Gastroesophageal sphincter (tissue), 4 donors: ENCODE data around the gene ITGA7. TPM values are rescaled to one million over a fixed set of nuclear protein-coding genes. Genes with fewer than 3 reads are reported as not detected.

ENCODE experiments used
- ATAC-seq: fragments of 150-250 bp; one replicate; pipeline ENCODE4 v1.9.1; 2016; ENCODE audit warnings: mild to moderate bottlenecking, moderate library complexity
- H3K27ac ChIP-seq, 4 donors: fragments of 200-600 bp; sonication (generic) in 3 of 4; 1 replicate in 3 of 4; 2 replicates in 1 of 4; pipeline ENCODE4 v1.5.1; 2016 to 2019
- H3K27me3 ChIP-seq: fragments of 200-600 bp; sonication (generic); one replicate; pipeline ENCODE4 v1.5.1; 2019
- H3K36me3 ChIP-seq, 2 donors: fragments of 200-600 bp; sonication (generic); one replicate each; pipeline ENCODE4 v1.5.1; 2019; ENCODE audit warnings: control low read depth in 1 of 2
- H3K4me1 ChIP-seq, 3 donors: fragments of 200-600 bp; sonication (generic); 1 replicate in 2 of 3; 2 replicates in 1 of 3; pipeline ENCODE4 v1.5.1; 2016 to 2019; ENCODE audit warnings: control low read depth in 2 of 3
- H3K4me3 ChIP-seq, 2 donors: fragments of 200-600 bp; sonication (generic); one replicate each; pipeline ENCODE4 v1.5.1; 2019; ENCODE audit warnings: mild to moderate bottlenecking in 1 of 2, moderate library complexity in 1 of 2
- H3K9me3 ChIP-seq, 3 donors: fragments of 200-600 bp; sonication (generic); one replicate each; pipeline ENCODE4 v1.5.1; 2017 to 2019; ENCODE audit warnings: control low read depth in 2 of 3
- EP300 ChIP-seq: sonication (generic); formaldehyde crosslinking; IDR thresholded peaks from one replicate; pipeline ENCODE4 v1.6.1; 2017; ENCODE audit warnings: antibody characterized with exemption, mild to moderate bottlenecking
- POLR2A ChIP-seq, 2 donors: fragments of 450-650 bp; IDR thresholded peaks; one replicate each; pipeline ENCODE4 v1.6.1; 2017; ENCODE audit warnings: antibody characterized with exemption in 2 of 2, mild to moderate bottlenecking in 2 of 2, moderate library complexity in 1 of 2
- POLR2AphosphoS5 ChIP-seq: sonication (generic); formaldehyde crosslinking; IDR thresholded peaks from one replicate; pipeline ENCODE4 v1.6.1; 2017; ENCODE audit warnings: antibody characterized with exemption
- WGBS, 2 donors: methylation state at CpG; one replicate each; pipeline ENCODE4 v1.1.5; 2018; ENCODE audit warnings: low coverage in 1 of 2; 5-methylcytosine and 5-hydroxymethylcytosine counted together
- total RNA-seq, 4 donors: library from RNA; depleted of rRNA; stranded (reverse); fragments of >200 nt; gene quantifications; one replicate each; pipeline ENCODE4 v1.1.0, GENCODE V29; 2016
- TF ChIP-seq, protein P1 (sequence below), 4 experiments: fragments of 200-600 bp in 2 of 4; fragments of 450-650 bp in 2 of 4; sonication (generic) in 1 of 4; IDR thresholded peaks; one replicate each; pipeline ENCODE4 v1.5.1; 2017 to 2019; ENCODE audit warnings: antibody characterized with exemption in 4 of 4, mild to moderate bottlenecking in 2 of 4, moderate library complexity in 2 of 4

ITGA7 gene
- total RNA-seq, 4 donors from 2014 or later = 143 to 260 (median 182) TPM

DNA sequence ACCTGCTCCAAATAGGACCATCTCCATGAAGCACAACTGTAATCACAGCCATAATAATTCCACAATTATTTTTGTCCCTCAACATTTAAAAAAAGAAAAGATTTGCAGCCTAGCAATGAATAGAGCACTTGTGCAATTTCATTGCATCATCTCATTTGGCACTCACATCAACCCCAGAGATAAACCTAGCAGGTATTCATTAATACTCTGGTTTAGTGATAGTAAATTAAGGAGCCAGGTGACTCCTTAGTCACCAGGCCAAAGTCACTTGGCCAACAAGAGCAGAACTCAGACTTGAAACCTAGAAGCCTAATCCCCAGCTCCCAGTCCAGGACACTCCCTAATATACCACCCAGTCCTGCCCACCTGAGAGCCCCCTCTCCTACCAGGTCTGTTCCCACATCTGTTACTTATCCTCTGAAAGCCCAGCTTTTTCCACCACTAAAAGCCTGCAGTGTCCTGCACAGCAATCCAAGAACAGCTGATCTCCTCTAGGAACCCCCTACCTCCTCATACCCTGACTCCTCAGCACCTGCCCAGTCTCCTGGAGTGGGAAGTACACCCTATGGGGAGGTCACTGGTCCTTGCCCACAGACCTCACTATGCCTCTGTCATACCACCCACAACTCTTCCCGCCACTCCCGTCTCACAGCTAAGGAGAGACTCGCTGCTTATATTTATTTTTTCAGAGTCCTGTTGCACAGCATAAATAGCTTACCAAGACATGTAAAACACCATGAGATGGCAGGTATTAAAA, 48.9 kb downstream of the ITGA7 start:
- WGBS, 2 donors = 20% methylated on average over 2 of the region's 3 CpGs; no CpG with 5 or more reads in 1 of the 2 donors
- no peak for TF ChIP-seq POLR2AphosphoS5
- no peak for TF ChIP-seq EP300
- TF ChIP-seq, protein P1, sequence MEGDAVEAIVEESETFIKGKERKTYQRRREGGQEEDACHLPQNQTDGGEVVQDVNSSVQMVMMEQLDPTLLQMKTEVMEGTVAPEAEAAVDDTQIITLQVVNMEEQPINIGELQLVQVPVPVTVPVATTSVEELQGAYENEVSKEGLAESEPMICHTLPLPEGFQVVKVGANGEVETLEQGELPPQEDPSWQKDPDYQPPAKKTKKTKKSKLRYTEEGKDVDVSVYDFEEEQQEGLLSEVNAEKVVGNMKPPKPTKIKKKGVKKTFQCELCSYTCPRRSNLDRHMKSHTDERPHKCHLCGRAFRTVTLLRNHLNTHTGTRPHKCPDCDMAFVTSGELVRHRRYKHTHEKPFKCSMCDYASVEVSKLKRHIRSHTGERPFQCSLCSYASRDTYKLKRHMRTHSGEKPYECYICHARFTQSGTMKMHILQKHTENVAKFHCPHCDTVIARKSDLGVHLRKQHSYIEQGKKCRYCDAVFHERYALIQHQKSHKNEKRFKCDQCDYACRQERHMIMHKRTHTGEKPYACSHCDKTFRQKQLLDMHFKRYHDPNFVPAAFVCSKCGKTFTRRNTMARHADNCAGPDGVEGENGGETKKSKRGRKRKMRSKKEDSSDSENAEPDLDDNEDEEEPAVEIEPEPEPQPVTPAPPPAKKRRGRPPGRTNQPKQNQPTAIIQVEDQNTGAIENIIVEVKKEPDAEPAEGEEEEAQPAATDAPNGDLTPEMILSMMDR (IDR thresholded peaks at IDR 0.05) = no peak
- no peak for TF ChIP-seq POLR2A (IDR thresholded peaks at IDR 0.05)
- peaks cover 0 to 12% (median 0%) of the 10 kb centered on the region in 3 donors for H3K4me1 ChIP-seq
- no peaks in the 10 kb centered on the region for H3K9me3 ChIP-seq
- no peaks in the 10 kb centered on the region for H3K36me3 ChIP-seq
- H3K27ac ChIP-seq = peak overlapping the region; percentile 53 to 83 (median 70)
- no peak for ATAC-seq
- H3K4me3 ChIP-seq = no peak overlapping the region
- H3K27me3 ChIP-seq = no peaks in the 10 kb centered on the region

DNA sequence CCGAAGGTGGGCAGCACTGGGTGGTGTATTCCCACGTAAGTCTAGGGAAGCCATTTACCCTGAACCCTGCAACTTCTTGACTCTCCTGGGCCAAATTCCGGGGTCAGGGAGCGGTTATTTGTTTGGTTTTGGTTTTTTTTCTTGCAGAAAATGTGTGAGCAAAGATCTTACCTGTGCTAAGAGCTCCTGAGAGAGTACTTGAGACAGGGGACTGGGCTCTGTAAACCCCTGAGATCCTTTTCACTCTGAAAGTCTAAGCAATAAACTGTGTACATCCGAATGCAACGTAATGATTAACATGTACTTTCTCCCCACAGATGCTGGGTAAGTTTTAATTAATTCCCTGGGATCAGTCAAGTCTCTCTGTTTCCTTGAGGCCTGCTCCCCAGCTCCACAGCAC, 49.5 kb downstream of the ITGA7 start:
- Histone ChIP-seq H3K36me3 (no peaks in the 10 kb centered on the region), H3K27me3 (no peaks in the 10 kb centered on the region), H3K9me3 (no peaks in the 10 kb centered on the region), H3K4me3 (no peak overlapping the region), H3K27ac (peak overlapping the region in 1 of 4 donors; percentile 83), H3K4me1 (peaks cover 0 to 12% (median 0%) of the 10 kb centered on the region in 3 donors)
- TF ChIP-seq POLR2A (IDR thresholded peaks at IDR 0.05) (no peak), EP300 (no peak), POLR2AphosphoS5 (no peak)
- TF ChIP-seq, protein P1 (IDR thresholded peaks at IDR 0.05) = no peak
- no peak for ATAC-seq
- 67 to 87% methylated on average over 2 to 6 of the region's 6 CpGs for WGBS, 2 donors

DNA sequence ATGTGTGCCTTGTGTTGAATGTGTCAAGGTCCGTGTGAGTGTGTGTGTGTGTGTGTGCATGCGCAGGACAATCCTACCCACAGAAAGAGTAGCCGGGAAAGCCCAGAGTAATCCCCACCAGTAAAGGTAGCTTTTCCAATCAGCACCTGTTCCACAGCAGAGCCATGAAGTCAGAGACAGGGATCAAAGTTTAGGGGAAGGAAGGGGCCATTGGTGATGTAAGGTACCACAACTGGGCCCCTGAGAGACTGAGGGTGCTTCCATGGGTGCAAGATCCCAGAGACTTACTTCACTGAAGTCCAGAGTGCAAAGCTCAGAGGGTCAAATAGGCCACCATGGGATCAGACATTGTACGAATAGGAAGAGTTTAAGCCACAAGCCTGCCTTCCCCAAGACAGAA, 50.5 kb downstream of the ITGA7 start:
- no peak overlapping the region for H3K4me3 ChIP-seq
- H3K9me3 ChIP-seq = no peaks in the 10 kb centered on the region
- TF ChIP-seq POLR2AphosphoS5 (no peak), EP300 (no peak), POLR2A (IDR thresholded peaks at IDR 0.05) (no peak)
- TF ChIP-seq, protein P1 (IDR thresholded peaks at IDR 0.05) = no peak
- H3K27me3 ChIP-seq = no peaks in the 10 kb centered on the region
- WGBS, 2 donors = 58 to 93% methylated on average over 3 to 4 of the region's 4 CpGs
- H3K4me1 ChIP-seq = peaks cover 0 to 12% (median 0%) of the 10 kb centered on the region in 3 donors
- no peaks in the 10 kb centered on the region for H3K36me3 ChIP-seq
- no peak overlapping the region for H3K27ac ChIP-seq
- no peak for ATAC-seq

DNA sequence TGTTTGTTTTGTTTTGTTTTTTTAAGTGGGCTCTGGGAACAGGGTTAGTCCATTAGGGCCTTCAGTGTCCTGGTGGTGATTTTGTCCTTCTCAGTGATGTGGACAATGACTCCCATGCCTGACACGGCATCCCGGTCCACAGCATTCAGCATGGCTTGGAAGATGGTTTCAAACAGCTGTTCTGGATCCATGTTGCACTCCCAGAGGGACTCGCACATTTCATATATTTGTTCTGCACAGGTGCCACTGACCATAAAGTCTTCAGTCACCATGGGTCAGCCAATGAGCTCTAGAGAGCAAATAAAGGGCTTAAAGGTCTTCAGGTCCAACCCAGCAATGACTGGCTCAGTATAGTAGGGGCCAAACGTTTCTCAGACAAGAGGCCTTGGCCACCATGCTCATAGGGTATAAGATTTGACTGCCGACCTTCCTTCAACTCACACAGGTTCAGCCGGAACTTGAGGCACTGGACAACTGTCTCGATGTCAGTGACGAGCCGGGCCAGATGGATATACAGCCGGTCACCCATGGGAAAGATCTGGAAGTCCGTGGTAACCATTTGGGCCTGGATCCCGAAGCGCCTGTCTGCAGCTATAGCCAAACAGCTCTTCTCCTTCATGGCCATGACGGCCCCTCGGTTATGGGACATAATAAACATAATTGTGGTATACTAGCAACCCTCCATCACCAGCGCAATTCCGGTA, 53.0 kb downstream of the ITGA7 start:
- H3K4me1 ChIP-seq = peaks cover 0 to 10% (median 0%) of the 10 kb centered on the region in 3 donors
- no peaks in the 10 kb centered on the region for H3K27me3 ChIP-seq
- no peak for ATAC-seq
- 61 to 88% methylated on average over 4 to 16 of the region's 17 CpGs for WGBS, 2 donors
- no peaks in the 10 kb centered on the region for H3K36me3 ChIP-seq
- no peaks in the 10 kb centered on the region for H3K9me3 ChIP-seq
- H3K27ac ChIP-seq = no peak overlapping the region
- TF ChIP-seq, protein P1 (IDR thresholded peaks at IDR 0.05) = no peak
- no peak for TF ChIP-seq EP300
- no peak overlapping the region for H3K4me3 ChIP-seq

DNA sequence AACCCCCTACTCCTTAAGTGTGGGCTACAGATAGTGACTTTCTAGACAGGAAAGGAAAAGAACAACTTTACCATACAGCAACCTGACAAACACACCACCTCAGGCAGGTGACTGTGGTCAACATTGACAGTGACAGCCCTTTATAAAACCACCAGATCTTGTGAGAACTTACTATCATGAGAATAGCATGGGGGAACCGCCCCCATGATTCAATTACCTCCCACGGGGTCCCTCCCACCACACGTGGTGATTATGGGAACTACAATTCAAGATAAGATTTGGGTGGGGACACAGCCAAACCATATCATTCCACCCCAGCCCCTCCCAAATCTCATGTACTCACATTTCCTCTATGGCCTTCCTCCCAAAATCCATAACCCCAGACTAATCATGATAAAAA, 54.7 kb downstream of the ITGA7 start:
- Histone ChIP-seq H3K36me3 (no peaks in the 10 kb centered on the region), H3K4me1 (no peaks in the 10 kb centered on the region)
- TF ChIP-seq EP300 = no peak
- no peak for TF ChIP-seq POLR2AphosphoS5
- no peak for TF ChIP-seq POLR2A (IDR thresholded peaks at IDR 0.05)
- TF ChIP-seq, protein P1 (IDR thresholded peaks at IDR 0.05) = no peak

More for the DNA sequence above, 54.7 kb downstream of the ITGA7 start:
- Histone ChIP-seq H3K9me3 (no peaks in the 10 kb centered on the region), H3K27me3 (no peaks in the 10 kb centered on the region), H3K4me3 (no peak overlapping the region), H3K27ac (no peak overlapping the region)
- WGBS, 2 donors = 66 to 82% methylated on average over 2 to 3 of the region's 3 CpGs
- no peak for ATAC-seq
